HG03108 (cell line): ENCODE data around the gene PHACTR1.

Source experiments
- ATAC-seq: cut with Tn5 transposase; IDR thresholded peaks from one replicate; pipeline ENCODE4 v1.9.1; 2021; ENCODE audit warnings: moderate library complexity; ENCODE audit not compliant: unreplicated experiment

PHACTR1 gene

DNA sequence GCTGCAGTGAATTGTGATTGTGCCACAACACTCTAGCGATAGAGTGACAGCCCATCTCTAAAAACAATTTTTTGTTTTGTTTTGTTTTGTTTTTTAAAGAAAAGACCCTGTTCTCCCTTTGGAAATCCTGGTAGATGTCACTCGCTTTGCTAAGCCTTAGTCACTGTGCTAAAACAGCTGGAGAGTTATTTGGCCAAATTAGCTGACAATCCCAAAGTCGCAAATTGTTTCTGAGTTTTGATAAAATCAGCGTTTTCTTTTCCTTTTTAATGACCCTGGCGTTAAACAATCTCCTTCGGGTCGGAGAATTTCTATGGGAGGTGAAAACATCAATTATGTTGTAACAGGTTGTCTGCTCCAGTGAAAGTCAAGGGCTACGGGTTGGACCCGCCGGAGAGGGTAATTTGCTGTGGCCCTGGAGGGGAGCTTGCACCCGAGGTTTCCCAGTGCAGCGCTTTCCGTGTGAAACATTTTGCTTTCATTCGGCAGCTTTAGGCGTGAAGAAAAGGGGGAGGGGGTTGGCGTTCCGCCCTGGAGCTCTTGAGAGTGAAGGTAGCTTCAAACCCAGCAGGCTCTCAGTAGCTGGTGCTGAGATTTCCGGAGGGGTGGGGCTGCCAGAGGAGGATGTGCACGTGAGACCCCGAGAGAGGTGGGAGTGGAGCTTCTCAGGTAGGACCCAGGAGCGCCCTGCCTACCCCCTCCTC, 296.6 kb downstream of the PHACTR1 start:
- ATAC-seq: no peak

DNA sequence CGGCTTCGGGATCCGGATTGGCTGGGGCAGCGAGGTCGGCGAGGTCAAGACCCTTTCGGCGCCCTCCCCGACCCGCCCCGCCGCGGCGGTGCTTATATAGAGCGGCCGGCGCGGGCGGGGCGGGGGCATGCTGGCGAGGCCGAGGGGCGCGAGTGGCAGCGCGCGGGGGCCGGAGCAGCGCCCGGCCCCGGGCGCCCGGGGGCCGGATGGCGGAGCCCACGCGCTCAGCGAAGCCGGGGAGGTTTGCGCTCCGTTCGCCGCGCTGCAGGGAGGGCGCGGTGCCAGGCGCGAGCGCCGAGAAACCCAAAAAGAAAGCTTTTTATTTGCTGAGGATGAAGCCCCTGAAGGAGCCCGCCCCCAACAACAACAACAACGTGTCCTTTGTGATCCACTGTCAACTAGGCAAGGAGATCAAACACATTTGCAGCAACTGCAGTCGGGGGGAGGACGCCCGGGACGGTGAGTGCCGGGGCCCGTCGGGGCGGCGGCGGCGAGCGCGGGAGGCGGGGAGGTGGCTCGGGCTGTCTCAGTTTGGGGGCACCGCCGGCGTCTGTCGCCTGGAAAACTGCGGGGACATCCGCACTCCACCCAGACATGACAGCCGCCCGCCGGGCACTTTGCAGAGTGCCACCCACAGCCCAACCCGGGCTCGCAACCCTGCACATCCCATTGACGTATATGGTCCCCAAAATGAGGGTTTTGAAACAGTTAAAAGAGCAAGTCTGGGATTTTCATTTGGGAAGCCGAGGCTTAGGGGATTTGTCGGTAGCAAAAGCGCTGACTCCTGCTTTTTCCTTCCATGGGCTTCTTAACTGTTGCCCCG, 297.3 kb downstream of the PHACTR1 start:
- no peak for ATAC-seq

DNA sequence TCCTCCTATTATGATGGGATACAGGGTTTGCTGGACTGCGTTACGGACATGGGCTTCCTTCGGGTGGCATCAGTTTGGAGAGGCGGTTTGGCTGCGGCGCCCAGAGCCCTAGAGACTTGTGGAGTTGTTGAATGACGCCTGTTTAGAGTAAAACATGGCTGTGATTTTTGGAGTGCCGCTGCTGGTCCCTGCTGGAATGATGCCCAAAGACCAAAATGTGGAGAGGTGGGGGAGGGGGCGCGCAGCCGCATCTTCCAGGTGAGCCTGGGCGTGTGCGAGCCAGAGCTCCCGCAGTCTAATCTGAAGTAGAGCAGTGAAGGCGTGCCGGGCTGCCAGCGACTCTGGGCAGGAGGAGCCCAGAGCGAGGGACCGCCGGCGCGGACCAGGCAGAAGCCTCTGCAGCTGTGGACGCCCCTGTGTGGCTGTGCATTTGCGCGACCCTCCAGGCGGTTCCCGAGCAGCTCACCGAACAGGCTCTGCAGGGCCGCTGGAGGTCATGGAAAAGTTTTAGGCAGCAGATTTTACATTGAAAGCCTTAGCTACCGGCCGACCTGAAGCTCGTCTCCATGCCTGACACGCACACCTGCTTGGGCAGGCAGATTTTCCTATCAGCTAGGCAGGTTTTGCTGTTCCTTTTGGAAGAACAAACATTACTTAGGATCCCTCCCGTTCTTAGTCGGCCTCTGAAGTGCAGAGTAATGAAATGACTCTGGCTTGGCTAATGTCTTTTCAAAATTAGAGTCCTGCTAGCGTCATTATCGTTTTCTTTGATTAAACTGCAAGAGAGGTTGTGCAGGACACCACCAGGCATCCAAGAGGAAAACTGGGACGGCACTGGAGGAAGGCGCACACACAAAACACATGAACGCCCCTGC, 298.2 kb downstream of the PHACTR1 start:
- ATAC-seq: no peak

DNA sequence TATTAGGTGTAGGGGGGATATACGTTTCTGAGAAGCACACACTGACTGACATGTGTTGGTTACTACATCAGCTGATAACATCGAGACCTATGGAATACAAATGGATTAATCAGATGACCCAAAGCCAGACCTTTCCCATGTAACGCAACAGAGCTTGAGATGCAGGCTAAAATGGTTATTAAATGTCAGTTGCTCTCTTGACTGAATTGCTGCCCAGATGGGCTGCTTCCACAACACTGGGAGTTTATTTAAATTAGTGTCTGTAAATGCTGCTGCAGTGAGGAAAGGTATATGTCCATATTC, 298.8 kb downstream of the PHACTR1 start:
- ATAC-seq: no peak

DNA sequence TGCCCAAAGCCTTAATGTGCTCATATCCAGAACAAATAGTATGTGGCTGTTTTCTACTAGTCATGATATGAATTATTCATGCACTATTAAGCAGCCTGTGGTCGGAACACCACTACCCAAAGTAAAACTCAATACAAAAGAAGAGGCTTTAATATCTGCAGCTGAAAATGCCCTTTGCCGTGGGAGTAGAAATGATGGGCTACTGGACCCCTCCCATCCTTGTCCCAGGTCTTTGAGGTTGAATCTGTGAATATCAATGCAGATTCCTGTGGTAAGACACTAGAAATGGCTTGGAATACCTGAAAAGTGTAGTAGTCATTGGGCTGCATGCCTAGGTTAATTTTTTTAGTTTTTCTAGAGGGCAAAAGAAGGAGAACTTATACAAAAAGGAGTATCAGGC, 308.0 kb downstream of the PHACTR1 start:
- no peak for ATAC-seq

DNA sequence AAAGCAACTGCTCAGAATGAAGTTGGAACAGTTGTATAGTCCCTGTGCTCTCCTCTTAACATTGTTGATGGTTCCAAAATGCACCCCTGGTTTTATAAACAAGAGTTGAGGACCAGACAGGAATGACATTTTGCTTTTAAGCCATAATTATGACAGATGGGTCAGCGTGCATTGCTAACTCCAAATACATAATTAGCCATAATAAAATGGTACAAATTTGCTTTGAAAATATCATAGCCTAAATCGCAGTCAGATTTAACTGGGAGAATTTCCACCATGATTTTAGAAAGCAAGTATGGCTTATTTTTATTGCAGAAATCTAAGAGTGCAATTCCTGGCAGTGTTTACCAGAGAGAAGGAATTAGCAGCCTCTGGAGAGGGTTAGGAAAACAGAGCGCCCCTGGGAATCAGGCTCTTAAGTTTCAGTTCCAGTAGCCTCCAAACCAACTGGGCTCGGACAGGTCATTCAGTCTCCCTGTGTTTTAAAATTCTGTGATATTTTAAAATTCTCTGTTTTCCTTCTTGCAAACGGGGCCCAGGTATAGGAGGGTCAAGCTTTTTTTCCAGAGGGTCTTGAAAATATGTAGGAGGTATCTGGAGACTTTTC, 309.4 kb downstream of the PHACTR1 start:
- ATAC-seq: no peak

DNA sequence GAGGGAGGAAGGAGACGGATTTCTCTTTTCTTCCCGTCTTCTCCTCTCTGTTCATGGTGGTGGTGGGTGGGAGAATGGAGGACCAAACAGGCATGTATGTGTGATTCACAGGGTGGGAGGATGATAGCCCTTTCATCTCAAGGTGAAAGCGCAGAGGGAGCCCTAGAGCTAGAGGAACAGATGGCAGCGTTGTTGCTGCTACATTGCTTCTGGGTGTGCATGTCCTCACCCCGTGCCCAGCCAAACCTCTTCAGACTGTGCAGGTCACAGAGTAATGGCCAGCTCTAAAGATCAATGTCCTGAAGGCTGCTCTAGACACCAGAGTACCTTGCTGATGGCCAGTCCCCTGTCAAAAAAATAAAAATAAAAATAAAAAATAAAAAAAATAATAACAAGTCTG, 310.0 kb downstream of the PHACTR1 start:
- ATAC-seq: no peak

DNA sequence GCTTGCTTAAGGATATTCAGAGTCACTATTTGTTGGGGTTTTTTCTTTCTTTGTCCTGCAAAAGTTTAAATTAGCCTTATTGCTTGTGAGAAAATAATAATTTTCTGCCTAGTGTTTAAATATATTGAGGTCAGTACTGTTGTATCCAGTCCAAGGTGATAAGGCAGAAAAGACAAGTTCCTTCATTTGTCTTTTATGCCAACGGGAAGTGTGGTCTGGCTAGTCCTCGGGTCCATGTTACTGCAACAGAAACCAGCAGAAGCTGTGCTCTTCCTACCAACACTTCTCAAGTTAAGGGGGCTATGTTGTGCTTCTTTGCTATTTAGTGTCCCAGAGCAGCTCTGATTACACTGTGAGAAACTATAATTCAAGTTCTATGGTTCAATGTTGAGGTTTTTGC, 310.6 kb downstream of the PHACTR1 start:
- ATAC-seq: no peak

DNA sequence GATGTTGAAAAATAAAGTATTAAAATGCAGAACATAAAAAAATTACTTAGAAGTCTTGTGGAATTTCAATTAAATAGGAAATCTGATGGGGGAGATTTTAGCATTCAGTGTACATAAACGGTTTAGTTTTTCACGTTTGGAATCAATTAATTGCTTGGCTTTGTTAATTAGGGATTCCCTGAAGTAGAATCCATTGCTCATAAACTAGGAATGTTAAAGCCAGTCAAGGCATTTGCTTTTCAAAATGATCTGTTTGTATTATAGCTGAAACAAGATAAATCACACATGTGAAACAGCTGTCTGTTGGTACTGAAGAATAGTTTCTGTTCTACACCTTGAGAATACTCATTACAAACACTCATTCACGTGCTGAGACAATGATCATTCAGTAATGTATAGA, 313.8 kb downstream of the PHACTR1 start:
- no peak for ATAC-seq

DNA sequence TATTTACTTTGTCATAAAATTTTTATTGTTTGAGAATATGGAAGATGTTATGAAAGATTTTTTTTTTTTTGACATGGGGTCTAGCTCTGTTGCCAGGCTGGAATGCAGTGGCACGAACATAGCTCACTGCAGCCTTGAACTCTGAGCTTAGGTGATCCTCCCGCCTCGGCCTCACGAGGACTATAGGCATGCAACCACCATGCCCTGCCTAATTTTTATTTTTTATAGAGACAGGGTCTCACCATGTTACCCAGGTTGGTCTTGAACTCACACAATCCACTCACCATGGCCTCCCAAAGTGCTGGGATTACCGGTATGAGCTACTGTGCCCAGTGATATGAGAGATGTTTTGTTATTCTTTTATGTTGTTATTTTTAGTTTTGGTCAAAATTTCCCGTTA, 316.0 kb downstream of the PHACTR1 start:
- no peak for ATAC-seq

DNA sequence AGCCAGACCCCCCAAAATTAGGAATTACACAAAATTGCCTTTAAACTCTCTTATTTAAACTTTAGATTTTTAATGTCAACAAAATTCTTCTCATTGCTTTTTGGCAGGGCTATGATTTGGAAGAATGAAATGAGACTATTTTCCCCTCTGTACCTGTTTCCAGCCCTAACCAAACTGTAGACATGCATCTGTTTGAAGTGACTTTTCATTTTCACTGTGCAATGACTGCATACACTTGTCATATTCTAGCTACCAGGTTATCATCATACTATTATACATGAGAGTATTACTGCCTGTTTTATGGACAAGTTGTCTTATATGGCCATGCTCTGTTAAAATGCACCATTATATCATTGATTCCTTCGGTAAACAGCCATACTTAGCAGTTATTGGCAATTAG, 316.6 kb downstream of the PHACTR1 start:
- ATAC-seq: no peak

DNA sequence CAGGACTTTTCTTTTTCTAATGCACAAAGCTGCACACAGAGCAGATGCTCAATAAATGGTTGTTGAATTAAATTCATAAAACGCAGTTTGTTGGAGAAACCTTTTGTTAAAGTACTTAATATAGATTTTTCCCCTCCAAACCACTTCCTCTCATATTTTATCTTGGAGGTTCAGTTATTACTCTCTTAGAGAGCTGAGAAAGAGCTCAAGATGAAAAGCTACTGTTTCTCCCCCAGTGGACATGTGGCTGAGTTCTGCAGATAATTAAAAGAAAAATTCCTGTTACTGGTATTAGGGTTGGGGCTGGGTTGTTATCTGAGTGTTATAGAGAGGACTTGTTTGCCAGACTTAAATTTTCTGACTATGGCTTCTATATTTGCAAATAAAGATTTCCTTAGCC, 317.7 kb downstream of the PHACTR1 start:
- no peak for ATAC-seq

DNA sequence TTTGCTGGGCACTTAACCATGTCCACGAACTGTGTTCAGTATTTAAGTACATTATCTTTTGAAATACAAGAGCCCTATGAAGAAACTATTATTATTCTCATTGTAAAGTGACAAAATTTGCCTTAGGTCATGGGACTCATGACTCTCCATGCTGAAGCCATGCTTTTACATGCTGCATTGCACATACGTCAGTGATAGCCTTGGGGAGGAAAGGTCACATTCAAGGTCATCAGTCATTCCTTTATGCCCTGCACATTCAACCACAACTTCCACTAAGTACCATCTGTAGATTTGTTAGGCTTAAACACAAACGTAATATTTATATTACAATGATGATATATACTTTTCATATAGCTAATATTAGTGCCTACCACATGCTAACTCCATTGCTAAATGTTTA, 319.0 kb downstream of the PHACTR1 start:
- ATAC-seq: no peak

DNA sequence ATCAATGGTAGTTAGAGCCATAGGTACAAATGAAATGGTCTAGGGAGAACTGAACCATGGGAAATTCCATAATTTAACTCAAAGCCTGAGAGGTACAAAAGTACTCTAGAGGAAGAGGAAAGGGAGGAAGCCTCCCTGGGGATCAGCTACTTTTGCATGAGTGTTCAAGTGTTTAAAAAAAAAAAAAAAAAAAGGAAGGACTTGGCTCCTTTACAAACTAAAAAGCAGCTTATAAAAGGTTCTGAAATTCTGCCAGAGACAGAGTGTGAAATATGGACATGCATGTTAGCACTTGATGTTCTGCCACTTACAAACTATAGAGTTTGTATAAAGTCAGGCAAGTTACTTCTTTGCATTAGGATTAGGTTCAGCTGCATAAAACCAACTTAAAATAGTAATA, 321.7 kb downstream of the PHACTR1 start:
- no peak for ATAC-seq

DNA sequence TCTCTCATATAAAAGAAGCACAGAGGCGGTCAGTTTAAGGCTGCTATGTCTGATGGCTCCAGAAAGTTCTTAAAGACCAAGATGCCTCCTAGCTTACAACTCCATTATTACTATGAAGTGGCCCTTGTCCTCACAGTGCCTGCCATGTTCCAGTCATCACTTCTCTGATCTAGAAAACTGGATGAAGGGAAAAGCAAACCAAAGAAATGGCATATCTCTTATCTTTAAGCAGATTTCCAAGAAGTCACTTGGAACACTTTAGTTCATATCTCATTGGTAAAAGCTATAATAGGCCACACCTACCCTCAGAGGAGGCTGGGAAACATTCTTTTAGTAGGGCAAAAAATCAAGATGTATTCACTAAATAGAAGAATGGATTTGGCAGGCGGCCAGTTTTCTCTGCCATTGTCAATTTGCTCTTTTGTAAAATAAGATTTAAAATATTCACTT, 322.2 kb downstream of the PHACTR1 start:
- no peak for ATAC-seq

DNA sequence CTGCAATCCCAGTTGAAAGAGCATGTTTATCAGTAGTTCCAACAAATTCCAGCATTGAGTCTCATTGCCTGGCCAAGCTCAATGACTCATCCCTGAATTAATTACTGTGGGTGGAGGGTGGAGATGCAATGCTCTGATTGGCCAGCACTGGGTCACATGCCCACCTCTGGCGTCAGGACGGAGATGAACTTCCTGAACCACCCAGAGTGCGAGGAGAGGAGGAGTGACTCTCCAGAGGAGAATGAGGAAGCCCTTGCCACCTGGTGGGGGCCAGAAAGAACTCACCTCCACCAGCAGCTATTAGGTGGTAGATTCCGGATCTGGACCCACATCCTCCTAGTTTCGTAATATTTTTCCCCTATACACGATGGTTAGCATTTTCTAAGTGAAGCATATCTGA, 327.8 kb downstream of the PHACTR1 start:
- ATAC-seq: no peak

DNA sequence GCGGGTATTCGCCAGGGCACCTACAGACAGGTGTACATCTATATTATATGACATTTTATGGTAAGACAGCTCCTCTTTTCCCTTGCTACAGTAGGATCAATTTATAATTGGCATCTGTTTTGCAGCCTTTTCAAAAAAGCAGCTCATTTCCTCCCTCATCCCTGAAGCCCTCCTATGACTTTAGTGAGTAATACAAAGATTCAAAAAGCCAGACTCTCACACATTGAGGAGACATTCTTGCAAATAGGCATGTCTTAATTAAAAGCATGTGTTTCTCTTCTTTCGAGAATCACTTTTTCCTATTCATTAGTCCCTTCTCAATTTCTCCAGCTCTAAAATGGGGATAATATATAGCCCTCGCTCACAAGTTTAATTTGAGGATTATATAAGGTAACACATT, 328.3 kb downstream of the PHACTR1 start:
- ATAC-seq: no peak

DNA sequence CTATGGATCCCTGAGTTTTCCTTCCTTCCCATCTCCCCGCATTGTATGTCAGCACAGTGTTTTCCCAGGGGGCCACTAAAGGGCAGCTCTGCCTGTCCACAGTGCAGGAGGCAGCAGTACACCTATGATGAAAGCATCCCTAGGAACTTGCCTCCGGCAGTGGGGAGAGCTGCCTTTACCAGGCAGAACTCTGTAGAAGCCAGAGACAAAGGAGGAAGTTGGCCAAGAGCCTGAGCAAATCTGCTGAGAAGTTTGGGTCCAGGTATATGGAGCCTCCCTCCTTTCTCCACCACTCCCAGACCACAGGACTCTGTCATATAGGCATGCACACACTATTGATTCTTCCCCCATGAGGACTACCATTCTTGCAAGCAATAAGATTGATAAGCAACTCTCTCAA, 329.1 kb downstream of the PHACTR1 start:
- no peak for ATAC-seq

DNA sequence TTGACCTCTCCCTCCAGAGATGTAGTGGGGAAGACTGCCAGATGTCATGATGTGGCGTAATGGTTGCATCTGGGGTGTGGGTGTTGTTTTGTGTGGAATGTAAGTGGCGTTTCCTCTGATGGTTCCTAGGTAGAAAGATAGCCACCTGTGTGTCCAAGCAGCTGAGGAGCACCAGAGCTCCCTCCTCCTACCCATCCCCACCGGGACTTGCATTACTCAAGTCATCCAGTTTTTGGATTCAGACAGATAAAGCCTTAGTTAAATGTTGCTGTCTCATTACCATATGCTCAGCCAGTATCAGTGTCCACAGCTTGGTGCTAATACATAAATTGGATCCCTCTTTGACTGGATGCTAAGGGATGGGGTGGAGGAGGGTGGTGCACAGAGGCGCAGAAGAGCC, 329.5 kb downstream of the PHACTR1 start:
- no peak for ATAC-seq

DNA sequence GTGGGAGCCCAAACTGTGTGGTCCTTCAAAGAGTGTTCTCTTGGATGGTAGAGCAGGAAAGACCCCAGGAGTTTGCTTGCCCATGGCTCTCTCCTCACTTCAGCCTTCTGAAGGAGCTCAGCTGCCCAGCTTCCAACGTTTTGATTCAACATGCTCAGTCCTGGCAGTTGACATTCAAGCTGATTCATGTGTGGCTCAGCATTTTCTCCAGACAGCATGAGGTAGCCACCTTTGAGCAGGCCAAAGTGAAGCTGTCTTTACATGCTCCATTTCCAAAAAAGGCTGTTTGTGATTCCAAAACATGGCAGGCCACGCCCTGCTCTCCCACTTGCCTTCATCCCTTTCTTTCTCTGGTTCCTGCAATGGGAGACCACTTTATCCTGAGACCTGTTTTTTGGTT, 331.5 kb downstream of the PHACTR1 start:
- no peak for ATAC-seq

DNA sequence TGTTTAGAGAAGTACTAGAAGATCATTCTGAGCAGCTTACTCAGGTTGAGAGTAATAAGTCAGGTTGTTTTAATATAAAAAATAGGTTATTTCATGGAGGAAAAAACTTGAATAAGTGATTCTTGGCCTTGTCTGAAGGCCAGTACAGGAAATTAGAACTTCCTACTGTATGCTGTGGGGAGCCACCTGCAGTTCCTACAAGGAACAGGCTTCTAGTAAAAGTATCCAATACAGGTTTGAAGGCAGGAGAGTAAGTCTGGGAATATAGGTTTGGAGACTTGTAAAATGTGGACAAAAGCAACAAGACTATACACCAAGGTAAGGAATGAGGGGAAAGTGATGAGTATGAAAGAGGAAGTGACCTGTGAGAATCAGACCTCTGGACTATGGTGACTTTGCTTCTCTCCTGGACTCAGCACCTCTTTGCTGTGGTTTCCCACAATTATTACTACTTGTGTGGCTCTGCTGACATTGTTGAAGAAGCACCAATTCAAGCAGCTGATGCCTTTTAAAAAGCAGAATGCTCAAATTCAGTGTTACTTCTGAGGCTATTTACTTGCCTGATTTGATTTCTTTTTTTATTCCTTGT, 333.2 kb downstream of the PHACTR1 start:
- ATAC-seq: no peak
